HEK293 (cell line): ENCODE measurements around the gene STYX.

Experiments
- GLIS1 ChIP-seq: fragments of 450-650 bp; formaldehyde crosslinking; IDR thresholded peaks from 2 replicates; pipeline ENCODE4 v1.5.1; 2016; ENCODE audit warnings: missing biosample characterization, missing genetic modification characterization
- GLIS2 ChIP-seq: fragments of 450-650 bp; formaldehyde crosslinking; IDR thresholded peaks from 2 replicates; pipeline ENCODE4 v1.5.1; 2016; ENCODE audit warnings: missing biosample characterization, missing genetic modification characterization
- HIC1 ChIP-seq: fragments of 450-650 bp; formaldehyde crosslinking; IDR thresholded peaks from 2 replicates; pipeline ENCODE4 v1.5.1; 2016; ENCODE audit warnings: missing biosample characterization, missing genetic modification characterization
- KLF10 ChIP-seq: fragments of 450-650 bp; IDR thresholded peaks from 2 replicates; pipeline ENCODE4 v1.5.1; 2018; ENCODE audit warnings: missing biosample characterization, mild to moderate bottlenecking, missing genetic modification characterization
- KLF17 ChIP-seq: fragments of 450-650 bp; formaldehyde crosslinking; IDR thresholded peaks from 2 replicates; pipeline ENCODE4 v1.5.1; 2016; ENCODE audit warnings: missing biosample characterization, missing genetic modification characterization
- OVOL3 ChIP-seq: fragments of 450-650 bp; formaldehyde crosslinking; IDR thresholded peaks from 2 replicates; pipeline ENCODE4 v1.5.1; 2016; ENCODE audit warnings: missing biosample characterization, missing genetic modification characterization
- REST ChIP-seq: fragments of 450-650 bp; formaldehyde crosslinking; IDR thresholded peaks from 2 replicates; pipeline ENCODE4 v1.5.1; 2016; ENCODE audit warnings: missing biosample characterization, missing genetic modification characterization
- SP7 ChIP-seq: fragments of 450-650 bp; formaldehyde crosslinking; IDR thresholded peaks from 2 replicates; pipeline ENCODE4 v1.5.1; 2016; ENCODE audit warnings: missing biosample characterization, missing genetic modification characterization
- ZBTB7A ChIP-seq: fragments of 450-650 bp; formaldehyde crosslinking; IDR thresholded peaks from 2 replicates; pipeline ENCODE4 v1.5.1; 2016; ENCODE audit warnings: low read depth, missing biosample characterization, missing genetic modification characterization
- ZFP37 ChIP-seq: fragments of 450-650 bp; formaldehyde crosslinking; IDR thresholded peaks from 2 replicates; pipeline ENCODE4 v1.5.1; 2016; ENCODE audit warnings: missing biosample characterization, missing genetic modification characterization
- ZNF18 ChIP-seq: fragments of 450-650 bp; formaldehyde crosslinking; IDR thresholded peaks from 2 replicates; pipeline ENCODE4 v1.5.1; 2016; ENCODE audit warnings: missing biosample characterization, missing genetic modification characterization
- ZNF248 ChIP-seq: fragments of 450-650 bp; formaldehyde crosslinking; IDR thresholded peaks from 2 replicates; pipeline ENCODE4 v1.5.1; 2017; ENCODE audit warnings: missing biosample characterization, missing genetic modification characterization
- ZNF302 ChIP-seq: fragments of 450-650 bp; formaldehyde crosslinking; IDR thresholded peaks from 2 replicates; pipeline ENCODE4 v1.5.1; 2016; ENCODE audit warnings: missing biosample characterization, missing genetic modification characterization, low read depth
- ZNF398 ChIP-seq: fragments of 450-650 bp; formaldehyde crosslinking; IDR thresholded peaks from 2 replicates; pipeline ENCODE4 v1.5.1; 2017; ENCODE audit warnings: missing biosample characterization, missing genetic modification characterization
- ZNF48 ChIP-seq: fragments of 450-650 bp; formaldehyde crosslinking; IDR thresholded peaks from 2 replicates; pipeline ENCODE4 v1.5.1; 2016; ENCODE audit warnings: missing biosample characterization, missing genetic modification characterization
- ZNF501 ChIP-seq: fragments of 450-650 bp; formaldehyde crosslinking; IDR thresholded peaks from 2 replicates; pipeline ENCODE4 v1.5.1; 2016; ENCODE audit warnings: missing biosample characterization, missing genetic modification characterization
- ZNF549 ChIP-seq: fragments of 450-650 bp; IDR thresholded peaks from 2 replicates; pipeline ENCODE4 v1.5.1; 2018; ENCODE audit warnings: missing biosample characterization, missing genetic modification characterization, mild to moderate bottlenecking, inconsistent platforms, moderate library complexity
- ZNF626 ChIP-seq: fragments of 450-650 bp; sonication (Bioruptor Pico); formaldehyde crosslinking; IDR thresholded peaks from 2 replicates; pipeline ENCODE4 v1.5.1; 2018; ENCODE audit warnings: missing biosample characterization, missing genetic modification characterization, inconsistent platforms
- ZNF629 ChIP-seq: fragments of 450-650 bp; formaldehyde crosslinking; IDR thresholded peaks from 2 replicates; pipeline ENCODE4 v1.5.1; 2017; ENCODE audit warnings: missing biosample characterization, missing genetic modification characterization
- ZNF670 ChIP-seq: fragments of 450-650 bp; formaldehyde crosslinking; IDR thresholded peaks from 2 replicates; pipeline ENCODE4 v1.5.1; 2016; ENCODE audit warnings: missing biosample characterization, missing genetic modification characterization, low read depth
- ZNF692 ChIP-seq: fragments of 450-650 bp; formaldehyde crosslinking; IDR thresholded peaks from 2 replicates; pipeline ENCODE4 v1.5.1; 2016; ENCODE audit warnings: missing biosample characterization, missing genetic modification characterization
- ZNF704 ChIP-seq: fragments of 450-650 bp; formaldehyde crosslinking; IDR thresholded peaks from 2 replicates; pipeline ENCODE4 v1.5.1; 2016; ENCODE audit warnings: missing biosample characterization, missing genetic modification characterization
- ZNF768 ChIP-seq: fragments of 450-650 bp; formaldehyde crosslinking; IDR thresholded peaks from 2 replicates; pipeline ENCODE4 v1.5.1; 2018; ENCODE audit warnings: missing biosample characterization, mild to moderate bottlenecking, missing genetic modification characterization
- ZSCAN23 ChIP-seq: fragments of 450-650 bp; formaldehyde crosslinking; IDR thresholded peaks from 2 replicates; pipeline ENCODE4 v1.5.1; 2016; ENCODE audit warnings: missing biosample characterization, missing genetic modification characterization
- ZSCAN30 ChIP-seq: fragments of 450-650 bp; IDR thresholded peaks from 2 replicates; pipeline ENCODE4 v1.5.1; 2018; ENCODE audit warnings: missing biosample characterization, mild to moderate bottlenecking, missing genetic modification characterization, moderate library complexity

STYX gene

GRCh38 chr14:52791223-52792096, 61.5 kb downstream of the STYX start, which contains the start of gene GNPNAT1 (continued):
- peak; percentile 91 for TF ChIP-seq HIC1 (tag by site-specific recombination)
- TF ChIP-seq ZNF692 (tag by site-specific recombination) = no peak
- 0 out of 2 replicates have a peak, but pooled peaks have one; percentile 20 for TF ChIP-seq ZSCAN23 (tag by site-specific recombination)
- TF ChIP-seq REST (tag by site-specific recombination) = peak; percentile 48
- TF ChIP-seq ZNF501 (tag by site-specific recombination) = peak; percentile 70; the same call in 1 of the 2 replicates
- no peak for TF ChIP-seq ZNF704 (tag by site-specific recombination)
- peak; percentile 17; the same call in 1 of the 2 replicates for TF ChIP-seq ZNF629 (tag by site-specific recombination)
- TF ChIP-seq SP7 (tag by site-specific recombination) = peak; percentile 55
- TF ChIP-seq ZFP37 (tag by site-specific recombination) = peak; percentile 48; the same call in 1 of the 2 replicates
- TF ChIP-seq KLF17 = peak; percentile 68
- TF ChIP-seq OVOL3 (tag by site-specific recombination) = no peak
- peak; percentile 55; the same call in 1 of the 2 replicates for TF ChIP-seq ZSCAN30 (tag by site-specific recombination)
- TF ChIP-seq ZNF48 = no peak
- TF ChIP-seq ZNF670 = no peak
- TF ChIP-seq ZBTB7A (tag by site-specific recombination) = no peak
- TF ChIP-seq ZNF768 (tag by site-specific recombination) = peak; percentile 46; the same call in 1 of the 2 replicates
- no peak for TF ChIP-seq ZNF248 (tag by site-specific recombination)
- TF ChIP-seq GLIS1 = peak; percentile 32
- no peak for TF ChIP-seq ZNF549 (tag by site-specific recombination)
- TF ChIP-seq ZNF398 = peak; percentile 68; the same call in 1 of the 2 replicates
- TF ChIP-seq GLIS2 (tag by site-specific recombination) = peak; percentile 67
- peak; percentile 66; the same call in 1 of the 2 replicates for TF ChIP-seq ZNF18
- TF ChIP-seq ZNF626 = no peak
- no peak for TF ChIP-seq ZNF302 (tag by site-specific recombination)
- peak; percentile 74 for TF ChIP-seq KLF10
